GM12878 (cell line): Measurements from ENCODE around the gene TMEM135.

ENCODE experiments used
- CREB1 ChIP-seq: IDR thresholded peaks from 2 replicates; pipeline ENCODE4 v1.6.1; 2012; ENCODE audit warnings: low read depth, mild to moderate bottlenecking, inconsistent platforms
- DPF2 ChIP-seq: fragments of 450-650 bp; IDR thresholded peaks from 2 replicates; pipeline ENCODE4 v1.6.1; 2017; ENCODE audit warnings: mild to moderate bottlenecking
- ESRRA ChIP-seq: IDR thresholded peaks from 2 replicates; pipeline ENCODE4 v1.6.1; 2012; ENCODE audit warnings: mild to moderate bottlenecking, low read length, improper control_type of control experiment
- FOXM1 ChIP-seq: IDR thresholded peaks from 2 replicates; pipeline ENCODE4 v1.6.1; 2012; ENCODE audit warnings: low read depth, mild to moderate bottlenecking, inconsistent platforms, low read length, moderate library complexity
- HDAC6 ChIP-seq: fragments of 200-600 bp; sonication (generic); IDR thresholded peaks from one replicate; pipeline ENCODE4 v1.8.0; 2017; ENCODE audit warnings: antibody characterized with exemption; ENCODE audit not compliant: unreplicated experiment
- PML ChIP-seq: IDR thresholded peaks from 2 replicates; pipeline ENCODE4 v1.6.1; 2012; ENCODE audit warnings: low read length, inconsistent platforms
- POLR2A ChIP-seq: IDR thresholded peaks from 2 replicates; pipeline ENCODE4 v1.6.1; 2011; ENCODE audit warnings: low read depth, mild to moderate bottlenecking, low read length
- SP1 ChIP-seq: IDR thresholded peaks from one replicate; pipeline ENCODE4 v1.6.1; 2011; ENCODE audit warnings: low read depth, low read length
- TF ChIP-seq, protein P1 (sequence below), 3 experiments: IDR thresholded peaks in 2 of 3; conservative IDR thresholded peaks in 1 of 3; 2 replicates each; pipeline ENCODE4 v1.5.1; 2011; ENCODE audit warnings: low read depth in 3 of 3, low read length in 3 of 3, mild to moderate bottlenecking in 3 of 3, control low read depth in 2 of 3, moderate library complexity in 2 of 3, inconsistent platforms in 1 of 3, mixed read lengths in 1 of 3; ENCODE audit not compliant: control insufficient read depth in 2 of 3, insufficient read depth in 1 of 3; ENCODE audit errors: extremely low read depth in 1 of 3

DNA sequence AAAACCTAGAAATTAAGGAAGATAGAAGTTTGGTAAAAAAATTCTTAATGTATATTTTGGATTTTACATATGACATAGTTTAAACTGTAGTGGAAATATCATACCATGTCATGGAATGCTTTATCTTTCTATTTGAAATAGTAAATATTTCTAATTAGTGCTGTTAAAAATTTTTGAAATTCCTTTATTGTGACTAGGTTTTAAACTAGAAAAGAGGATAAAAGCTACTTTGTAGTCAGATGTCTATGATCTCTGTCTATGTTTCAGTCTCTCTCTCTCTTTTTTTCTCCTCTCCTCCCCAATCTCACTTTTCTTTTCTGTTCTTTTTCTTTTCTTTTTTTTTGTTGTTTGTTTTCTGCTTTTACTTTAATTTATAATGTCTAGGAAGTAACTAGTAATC lies 226.2 kb downstream of the TMEM135 start:
- no peak for TF ChIP-seq HDAC6
- TF ChIP-seq POLR2A, result no peak
- no peak for TF ChIP-seq DPF2
- TF ChIP-seq, protein P1, sequence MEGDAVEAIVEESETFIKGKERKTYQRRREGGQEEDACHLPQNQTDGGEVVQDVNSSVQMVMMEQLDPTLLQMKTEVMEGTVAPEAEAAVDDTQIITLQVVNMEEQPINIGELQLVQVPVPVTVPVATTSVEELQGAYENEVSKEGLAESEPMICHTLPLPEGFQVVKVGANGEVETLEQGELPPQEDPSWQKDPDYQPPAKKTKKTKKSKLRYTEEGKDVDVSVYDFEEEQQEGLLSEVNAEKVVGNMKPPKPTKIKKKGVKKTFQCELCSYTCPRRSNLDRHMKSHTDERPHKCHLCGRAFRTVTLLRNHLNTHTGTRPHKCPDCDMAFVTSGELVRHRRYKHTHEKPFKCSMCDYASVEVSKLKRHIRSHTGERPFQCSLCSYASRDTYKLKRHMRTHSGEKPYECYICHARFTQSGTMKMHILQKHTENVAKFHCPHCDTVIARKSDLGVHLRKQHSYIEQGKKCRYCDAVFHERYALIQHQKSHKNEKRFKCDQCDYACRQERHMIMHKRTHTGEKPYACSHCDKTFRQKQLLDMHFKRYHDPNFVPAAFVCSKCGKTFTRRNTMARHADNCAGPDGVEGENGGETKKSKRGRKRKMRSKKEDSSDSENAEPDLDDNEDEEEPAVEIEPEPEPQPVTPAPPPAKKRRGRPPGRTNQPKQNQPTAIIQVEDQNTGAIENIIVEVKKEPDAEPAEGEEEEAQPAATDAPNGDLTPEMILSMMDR (IDR thresholded peaks at IDR 0.05 in 2 of 3, conservative IDR thresholded peaks at IDR 0.05 in 1 of 3; ENCODE audit: control insufficient read depth in 2 of 3, extremely low read depth in 1 of 3, insufficient read depth in 1 of 3, low read depth in 3 of 3, low read length in 3 of 3), result no peak
- no peak for TF ChIP-seq PML
- no peak for TF ChIP-seq FOXM1
- TF ChIP-seq ESRRA, result no peak
- no peak for TF ChIP-seq SP1
- no peak for TF ChIP-seq CREB1
